NB4 (cell line): Measurements from ENCODE around the gene PDE11A.

Experiments
- MYC ChIP-seq: IDR thresholded peaks from 2 replicates; pipeline ENCODE4 v1.6.1; 2011; ENCODE audit warnings: low read depth, low read length
- TF ChIP-seq, protein P1 (sequence below): IDR thresholded peaks from one replicate; pipeline ENCODE4 v1.5.1; 2012; ENCODE audit warnings: low read depth, low read length

DNA sequence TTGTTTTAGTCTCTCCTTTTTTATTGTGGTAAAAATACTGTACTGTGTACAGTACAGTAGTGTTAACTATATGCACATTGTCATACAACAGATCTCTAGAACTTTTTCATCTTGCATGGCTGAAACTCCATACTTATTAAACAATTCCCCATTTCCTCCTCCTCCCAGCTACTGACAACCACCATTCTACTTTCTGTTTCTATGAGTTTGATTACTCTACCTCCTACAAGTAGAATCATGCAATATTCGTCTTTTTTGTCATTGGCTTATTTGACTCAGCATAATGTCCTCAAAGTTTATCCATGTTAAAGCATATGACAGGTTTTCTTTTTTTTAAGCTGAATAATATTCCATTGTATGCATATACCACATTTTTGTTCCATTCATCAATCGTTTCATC lies 341.8 kb downstream of the PDE11A start:
- TF ChIP-seq, protein P1, sequence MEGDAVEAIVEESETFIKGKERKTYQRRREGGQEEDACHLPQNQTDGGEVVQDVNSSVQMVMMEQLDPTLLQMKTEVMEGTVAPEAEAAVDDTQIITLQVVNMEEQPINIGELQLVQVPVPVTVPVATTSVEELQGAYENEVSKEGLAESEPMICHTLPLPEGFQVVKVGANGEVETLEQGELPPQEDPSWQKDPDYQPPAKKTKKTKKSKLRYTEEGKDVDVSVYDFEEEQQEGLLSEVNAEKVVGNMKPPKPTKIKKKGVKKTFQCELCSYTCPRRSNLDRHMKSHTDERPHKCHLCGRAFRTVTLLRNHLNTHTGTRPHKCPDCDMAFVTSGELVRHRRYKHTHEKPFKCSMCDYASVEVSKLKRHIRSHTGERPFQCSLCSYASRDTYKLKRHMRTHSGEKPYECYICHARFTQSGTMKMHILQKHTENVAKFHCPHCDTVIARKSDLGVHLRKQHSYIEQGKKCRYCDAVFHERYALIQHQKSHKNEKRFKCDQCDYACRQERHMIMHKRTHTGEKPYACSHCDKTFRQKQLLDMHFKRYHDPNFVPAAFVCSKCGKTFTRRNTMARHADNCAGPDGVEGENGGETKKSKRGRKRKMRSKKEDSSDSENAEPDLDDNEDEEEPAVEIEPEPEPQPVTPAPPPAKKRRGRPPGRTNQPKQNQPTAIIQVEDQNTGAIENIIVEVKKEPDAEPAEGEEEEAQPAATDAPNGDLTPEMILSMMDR: no peak
- TF ChIP-seq MYC: no peak
